ENCODE results near the gene SERPINC1.
"Not testable (repeated sequence)": the region's sequence is repeated elsewhere in the genome, so short reads cannot be mapped to it uniquely, and the experiment has no call there.

Gene SERPINC1

GRCh38 chr1:173937062-173937461, 19.9 kb upstream of the SERPINC1 start:
- no peak overlapping the region for H3K4me3 ChIP-seq (replicated peaks; ENCODE audit: low read depth, low read length)
- no peak for TF ChIP-seq CTCF (IDR thresholded peaks at IDR 0.05; ENCODE audit: low read length, missing control alignments)
- DNase-seq (ENCODE audit: low read depth) = no peak

- DNase-seq (ENCODE audit: low read depth) = no peak
These were observed 17.3 kb upstream of the SERPINC1 start for GRCh38 chr1:173934440-173934839.

GRCh38 chr1:173930541-173930940, 13.4 kb upstream of the SERPINC1 start:
- H3K4me3 ChIP-seq (replicated peaks; ENCODE audit: low read depth, low read length); DNase-seq (ENCODE audit: low read depth): not testable (repeated sequence)

More at GRCh38 chr1:173934440-173934839, 17.3 kb upstream of the SERPINC1 start:
- TF ChIP-seq CTCF (IDR thresholded peaks at IDR 0.05; ENCODE audit: low read length, missing control alignments) = no peak
- H3K4me3 ChIP-seq (replicated peaks; ENCODE audit: low read depth, low read length) = no peak overlapping the region

GRCh38 chr1:173925306-173926242, 8.4 kb upstream of the SERPINC1 start:
- no peak for TF ChIP-seq CTCF (IDR thresholded peaks at IDR 0.05; ENCODE audit: low read length, missing control alignments)
- no peak overlapping the region for H3K4me3 ChIP-seq (replicated peaks; ENCODE audit: low read depth, low read length)
- DNase-seq (ENCODE audit: low read depth) = no peak

- no peak for DNase-seq (ENCODE audit: low read depth)
- no peak for TF ChIP-seq CTCF (IDR thresholded peaks at IDR 0.05; ENCODE audit: low read length, missing control alignments)
- no peak overlapping the region for H3K4me3 ChIP-seq (replicated peaks; ENCODE audit: low read depth, low read length)
These were observed 3.7 kb upstream of the SERPINC1 start for GRCh38 chr1:173920861-173921260.

GRCh38 chr1:173917635-173918493, 737 bp upstream of the SERPINC1 start:
- no peak overlapping the region for H3K4me3 ChIP-seq (replicated peaks; ENCODE audit: low read depth, low read length)
- no peak for TF ChIP-seq CTCF (IDR thresholded peaks at IDR 0.05; ENCODE audit: low read length, missing control alignments)
- DNase-seq (ENCODE audit: low read depth) = no peak

GRCh38 chr1:173916667-173917066, 460 bp downstream of the SERPINC1 start:
- no peak for DNase-seq (ENCODE audit: low read depth)
- TF ChIP-seq CTCF (IDR thresholded peaks at IDR 0.05; ENCODE audit: low read length, missing control alignments) = no peak

More at GRCh38 chr1:173916667-173917066, 460 bp downstream of the SERPINC1 start:
- no peak overlapping the region for H3K4me3 ChIP-seq (replicated peaks; ENCODE audit: low read depth, low read length)

Measured in fibroblast of pulmonary artery (primary cell).